Fibroblast of skin of left quadriceps (primary cell): ENCODE data around the gene ARMH4.
A peak's percentile ranks its signal among the peaks of the same experiment; 100 is the strongest.

Experiments
- DNase-seq, 2 experiments: peaks; one replicate each; pipeline ENCODE4 v3.0.0-alpha.2; 2013; ENCODE audit warnings: low read depth in 2 of 2

Gene ARMH4

DNA sequence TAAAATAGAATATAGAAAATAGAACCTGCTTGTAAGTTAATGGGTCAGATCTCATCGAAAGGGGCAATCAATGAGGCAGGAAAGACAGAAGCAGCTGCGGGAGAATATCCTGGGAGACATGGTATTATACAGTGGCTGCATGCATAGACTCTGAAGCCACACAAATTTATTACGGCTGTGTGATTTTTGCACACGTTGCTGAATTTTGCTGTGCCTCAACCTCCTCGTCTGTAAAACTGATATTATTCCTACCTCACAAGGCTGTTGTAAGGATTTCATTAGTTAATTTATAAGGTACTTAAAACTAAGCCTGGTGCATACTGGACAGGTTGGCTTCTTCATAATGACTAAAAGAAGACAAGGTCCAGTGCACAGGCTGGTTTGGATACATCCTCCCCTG lies 52.3 kb downstream of the ARMH4 start:
- DNase-seq = no peak

- DNase-seq = no peak
Observed at GRCh38 chr14:58098507-58098906, 53.5 kb downstream of the ARMH4 start.

GRCh38 chr14:58096731-58097130 lies 55.3 kb downstream of the ARMH4 start:
- no peak for DNase-seq

DNA sequence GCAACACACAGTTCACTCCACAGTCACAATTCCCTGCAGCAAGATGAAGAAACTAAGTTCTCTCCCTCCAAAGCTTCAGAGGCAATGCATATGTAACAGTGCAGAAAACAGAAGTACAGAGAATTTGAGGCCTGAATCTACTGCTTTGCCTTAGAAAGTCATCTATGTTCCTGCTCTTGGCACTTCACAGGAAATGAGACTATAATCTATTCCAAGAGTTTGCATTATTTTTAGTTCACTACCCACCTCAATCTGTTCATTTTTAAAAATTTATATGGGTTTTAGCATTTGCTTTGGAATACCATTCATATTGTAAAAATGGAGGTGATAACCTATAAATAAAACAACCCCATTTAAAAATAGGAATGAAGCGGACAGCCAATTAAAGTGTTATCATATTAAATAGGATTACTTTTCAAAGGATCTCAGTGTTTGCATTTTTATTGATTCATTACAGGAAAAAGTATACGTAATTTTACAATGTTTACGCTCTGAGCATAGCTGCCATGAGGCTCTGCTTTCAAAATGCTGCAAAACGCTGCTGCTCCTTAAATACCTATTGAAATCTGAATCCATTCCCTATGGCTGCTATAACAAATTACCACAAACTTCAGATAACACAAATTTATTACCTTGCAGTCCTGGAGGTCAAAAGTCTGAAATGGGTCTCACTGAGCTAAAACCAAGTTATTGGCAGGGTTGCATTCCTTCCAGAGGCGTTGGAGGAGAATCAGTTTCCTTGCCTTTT lies 60.0 kb downstream of the ARMH4 start:
- DNase-seq = no peak

GRCh38 chr14:58089612-58090011 lies 62.4 kb downstream of the ARMH4 start:
- no peak for DNase-seq

DNA sequence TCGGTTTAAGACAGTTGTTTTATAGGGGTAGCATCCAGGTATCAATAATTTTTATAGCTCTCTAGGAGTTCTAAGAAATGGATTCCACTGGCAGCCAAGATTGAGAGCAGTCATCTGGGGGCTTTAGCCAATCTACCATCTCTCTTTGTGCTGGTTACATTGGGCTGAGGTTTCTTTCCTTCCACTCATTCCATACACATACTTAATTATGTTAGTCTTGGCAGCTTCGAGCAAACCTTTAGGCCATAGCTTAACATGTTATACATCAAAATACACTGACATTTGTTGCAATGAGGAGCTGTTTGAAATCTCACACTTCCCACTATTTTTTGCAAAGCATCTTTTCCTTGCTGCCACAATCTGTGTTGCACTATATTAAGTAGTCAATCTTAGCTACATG lies 63.1 kb downstream of the ARMH4 start:
- DNase-seq = no peak

- no peak for DNase-seq
Observed at GRCh38 chr14:58085877-58086276, 66.1 kb downstream of the ARMH4 start.

GRCh38 chr14:58082491-58083098 lies 69.4 kb downstream of the ARMH4 start:
- peak; percentile 81 to 82 for DNase-seq

- DNase-seq = no peak
Observed at GRCh38 chr14:58082011-58082410, 70.0 kb downstream of the ARMH4 start.

DNA sequence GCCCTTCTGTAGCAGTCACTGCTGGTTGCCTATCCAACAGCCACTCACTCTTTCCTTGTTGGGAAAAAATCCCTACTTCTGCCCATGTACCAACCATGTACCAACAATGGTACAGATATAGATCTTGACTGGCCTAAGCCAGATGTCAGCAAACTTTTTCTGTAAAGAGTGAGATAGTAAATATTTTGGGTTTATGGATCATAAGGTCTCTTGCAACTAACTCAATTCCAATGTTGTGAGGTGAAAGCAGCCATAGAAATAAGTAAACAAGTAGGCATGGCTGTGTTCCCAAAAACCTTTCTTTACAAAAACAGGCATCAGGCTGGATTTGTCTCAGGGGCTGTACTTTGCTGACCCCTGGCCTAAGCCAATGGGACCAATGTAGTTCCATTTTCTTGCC lies 73.5 kb downstream of the ARMH4 start:
- DNase-seq = no peak

DNA sequence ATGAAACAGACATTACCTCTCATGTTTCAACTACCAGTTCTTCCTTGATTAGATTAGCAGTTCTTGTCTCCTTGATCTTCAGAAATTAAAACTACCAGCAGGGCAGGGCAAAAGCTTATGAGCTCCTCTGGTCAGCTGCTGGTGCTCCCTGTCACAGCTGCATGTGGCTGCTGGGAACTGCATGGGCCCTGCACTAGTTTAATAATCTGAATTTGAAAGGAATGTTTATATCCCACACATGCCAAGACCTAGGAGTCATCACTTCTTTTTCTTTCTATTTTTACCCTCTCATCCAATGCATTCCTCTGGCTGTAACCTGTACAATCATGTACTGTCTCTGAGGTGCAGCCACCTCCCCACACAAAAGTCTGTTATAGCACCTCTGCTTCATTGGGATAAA lies 73.9 kb downstream of the ARMH4 start:
- DNase-seq = peak; percentile 60 to 63

GRCh38 chr14:58077621-58078020 lies 74.4 kb downstream of the ARMH4 start:
- peak; percentile 49 to 51 for DNase-seq

GRCh38 chr14:58073516-58073915 lies 78.5 kb downstream of the ARMH4 start:
- no peak for DNase-seq

- peak; percentile 49 to 51 for DNase-seq
Observed at GRCh38 chr14:58072288-58073071, 79.5 kb downstream of the ARMH4 start.

GRCh38 chr14:58071341-58071740 lies 80.7 kb downstream of the ARMH4 start:
- no peak for DNase-seq

GRCh38 chr14:58068306-58068705 lies 83.7 kb downstream of the ARMH4 start:
- no peak for DNase-seq

- no peak for DNase-seq
Observed at GRCh38 chr14:58066115-58066514, 85.9 kb downstream of the ARMH4 start.

- no peak for DNase-seq
Observed at GRCh38 chr14:58061581-58061980, 90.4 kb downstream of the ARMH4 start.

DNA sequence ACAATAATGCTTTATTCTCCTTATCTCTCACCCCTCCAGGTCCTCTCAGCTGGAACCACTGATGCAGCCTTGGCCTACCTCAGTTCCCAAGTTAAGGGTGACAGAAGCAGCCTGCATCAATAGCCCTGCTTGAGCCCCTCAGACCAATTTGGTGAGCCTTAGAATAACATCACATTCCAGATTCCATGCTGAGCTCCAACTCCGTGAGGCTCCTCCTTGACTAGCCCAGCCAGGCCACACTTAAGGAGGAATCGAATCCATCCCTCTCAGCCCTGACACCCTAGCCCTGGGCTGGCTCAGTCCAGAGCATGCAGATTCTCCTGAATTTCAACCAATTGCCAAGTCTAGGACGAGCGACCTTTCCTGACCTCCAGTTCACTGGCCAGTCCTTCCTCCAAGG lies 91.1 kb downstream of the ARMH4 start:
- DNase-seq = no peak

DNA sequence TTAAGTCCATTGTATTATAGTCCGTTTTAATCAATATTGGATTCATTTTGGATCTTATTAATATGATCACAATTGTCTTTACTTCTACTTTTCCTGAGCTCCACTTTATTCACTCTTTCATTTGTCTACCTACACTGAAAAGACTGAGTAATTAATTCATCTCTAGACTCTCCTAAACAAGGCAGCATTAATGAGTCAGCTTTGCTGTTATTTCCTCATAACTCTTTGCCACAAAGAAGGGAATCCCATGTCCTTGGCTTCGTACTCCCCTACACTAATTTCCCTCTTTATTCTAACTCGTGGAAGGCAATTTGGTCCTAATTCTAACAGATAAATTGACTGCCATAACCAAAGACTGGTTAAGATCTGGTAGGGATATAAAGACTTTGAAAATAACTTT lies 91.9 kb downstream of the ARMH4 start:
- DNase-seq = no peak

- DNase-seq = no peak
Observed at GRCh38 chr14:58059126-58059525, 92.9 kb downstream of the ARMH4 start.

GRCh38 chr14:58055497-58056010 lies 96.5 kb downstream of the ARMH4 start:
- no peak for DNase-seq

- no peak for DNase-seq
Observed at GRCh38 chr14:58054100-58054499, 97.9 kb downstream of the ARMH4 start.
